HG03469 (cell line): ENCODE results near the gene TRABD.

Experiments used
- ATAC-seq: cut with Tn5 transposase; IDR thresholded peaks from one replicate; pipeline ENCODE4 v1.9.1; 2021; ENCODE audit warnings: mild to moderate bottlenecking, moderate library complexity, moderate number of reproducible peaks; ENCODE audit not compliant: unreplicated experiment

TRABD gene

DNA sequence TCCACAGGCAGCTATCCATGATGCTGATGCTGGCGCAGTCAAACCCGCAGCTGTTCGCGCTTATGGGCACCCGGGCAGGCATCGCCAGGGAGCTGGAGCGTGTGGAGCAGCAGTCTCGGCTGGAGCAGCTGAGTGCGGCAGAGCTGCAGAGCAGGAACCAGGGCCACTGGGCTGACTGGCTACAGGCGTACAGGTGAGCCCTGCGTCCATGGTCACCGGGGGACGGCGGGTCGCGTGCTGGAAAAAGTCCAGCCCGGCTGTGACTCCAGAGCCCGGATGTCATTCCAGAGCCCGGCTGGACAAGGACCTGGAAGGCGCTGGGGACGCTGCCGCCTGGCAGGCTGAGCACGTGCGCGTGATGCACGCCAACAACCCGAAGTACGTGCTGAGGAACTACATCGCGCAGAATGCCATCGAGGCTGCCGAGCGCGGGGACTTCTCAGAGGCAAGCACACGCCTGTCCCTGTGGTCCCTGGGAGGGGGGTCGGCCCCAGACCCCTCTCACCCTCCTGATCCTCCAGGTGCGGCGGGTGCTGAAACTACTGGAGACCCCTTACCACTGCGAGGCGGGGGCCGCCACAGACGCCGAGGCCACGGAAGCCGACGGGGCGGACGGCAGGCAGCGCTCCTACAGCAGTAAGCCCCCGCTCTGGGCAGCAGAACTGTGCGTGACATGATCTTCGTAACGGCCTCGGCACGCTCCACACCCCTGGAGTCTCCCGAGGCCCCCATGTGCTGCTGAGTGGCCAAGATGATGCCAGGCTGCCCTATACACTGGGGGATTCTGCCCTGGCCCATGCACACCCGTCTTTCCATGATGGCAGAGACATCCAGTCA, 31.2 kb downstream of the TRABD start:
- ATAC-seq, result no peak

GRCh38 chr22:50217543-50218152, 31.9 kb downstream of the TRABD start:
- ATAC-seq, result no peak

DNA sequence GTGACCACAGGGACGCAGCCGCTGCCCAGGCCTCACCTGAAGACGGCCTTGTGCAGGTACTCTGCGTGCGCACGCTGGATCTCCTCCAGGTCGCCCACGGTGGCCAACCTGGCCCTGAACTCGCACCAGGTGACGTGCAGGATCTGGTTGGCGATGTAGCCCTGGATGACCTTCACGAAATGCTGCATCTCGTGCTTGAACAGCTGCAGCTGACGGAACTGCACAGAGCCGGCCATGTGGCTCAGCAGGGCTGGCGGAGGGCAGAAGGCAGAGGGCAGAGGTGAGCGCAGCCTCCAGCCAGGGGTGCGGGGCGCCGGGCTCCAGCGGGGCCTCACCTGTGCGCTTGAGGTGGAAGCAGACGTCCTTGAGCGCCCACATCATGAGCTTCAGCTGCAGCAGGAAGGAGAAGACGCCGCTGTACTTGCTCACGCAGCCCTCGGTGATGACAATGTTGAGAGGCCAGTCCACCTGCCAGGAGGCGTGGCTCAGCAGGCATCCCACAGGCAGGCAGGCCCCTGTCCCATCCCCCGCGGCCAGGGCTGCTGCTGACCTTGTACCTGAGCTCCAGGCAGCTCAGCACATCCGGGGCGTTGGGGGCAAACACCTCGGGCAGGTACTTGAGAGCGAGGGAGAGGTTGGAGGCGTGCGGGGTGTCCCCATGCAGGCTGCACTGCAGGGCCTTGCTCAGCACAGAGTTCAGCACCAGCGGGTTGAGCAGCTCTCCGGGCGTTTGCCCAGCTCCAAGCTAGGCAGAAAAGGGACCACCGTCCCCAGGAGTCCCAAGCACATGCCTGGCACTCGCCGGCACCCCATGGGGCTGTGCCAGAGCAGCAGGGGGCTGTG, 32.7 kb downstream of the TRABD start:
- ATAC-seq, result no peak

DNA sequence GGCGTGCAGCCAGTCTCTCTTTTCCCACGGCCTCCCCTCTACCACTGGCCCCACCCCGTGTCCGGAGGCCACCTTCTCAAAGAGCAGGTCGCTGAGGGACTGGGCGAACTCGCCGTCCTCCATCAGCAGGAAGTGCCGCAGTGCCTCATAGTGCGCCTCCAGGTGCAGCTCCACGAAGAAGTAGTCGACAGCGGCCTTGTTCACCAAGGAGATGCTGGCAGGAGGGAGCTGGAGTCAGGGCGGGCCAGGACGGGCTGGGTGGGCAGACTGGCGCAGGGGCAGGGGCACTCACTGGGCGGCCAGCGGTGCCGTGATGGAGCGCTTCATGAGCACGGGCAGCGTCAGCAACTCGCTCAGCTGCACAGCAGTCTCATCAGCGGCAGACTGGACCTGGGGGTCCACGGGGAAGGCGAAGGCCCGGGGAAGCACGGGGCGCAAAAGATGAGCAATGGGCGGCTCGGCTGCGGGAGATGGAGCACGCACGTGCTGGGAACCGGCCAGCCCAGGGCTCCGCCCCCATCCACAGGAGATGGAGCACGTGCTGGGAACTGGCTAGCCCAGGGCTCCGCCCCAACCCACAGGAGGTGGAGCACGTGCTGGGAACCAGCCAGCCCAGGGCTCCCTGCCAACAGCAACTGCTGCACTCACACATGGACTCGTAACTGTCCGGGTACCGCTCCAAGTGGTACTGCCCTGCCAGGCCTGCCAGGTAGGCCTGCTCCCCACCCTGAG, 33.4 kb downstream of the TRABD start:
- no peak for ATAC-seq

GRCh38 chr22:50219800-50220602, 34.3 kb downstream of the TRABD start:
- no peak for ATAC-seq

DNA sequence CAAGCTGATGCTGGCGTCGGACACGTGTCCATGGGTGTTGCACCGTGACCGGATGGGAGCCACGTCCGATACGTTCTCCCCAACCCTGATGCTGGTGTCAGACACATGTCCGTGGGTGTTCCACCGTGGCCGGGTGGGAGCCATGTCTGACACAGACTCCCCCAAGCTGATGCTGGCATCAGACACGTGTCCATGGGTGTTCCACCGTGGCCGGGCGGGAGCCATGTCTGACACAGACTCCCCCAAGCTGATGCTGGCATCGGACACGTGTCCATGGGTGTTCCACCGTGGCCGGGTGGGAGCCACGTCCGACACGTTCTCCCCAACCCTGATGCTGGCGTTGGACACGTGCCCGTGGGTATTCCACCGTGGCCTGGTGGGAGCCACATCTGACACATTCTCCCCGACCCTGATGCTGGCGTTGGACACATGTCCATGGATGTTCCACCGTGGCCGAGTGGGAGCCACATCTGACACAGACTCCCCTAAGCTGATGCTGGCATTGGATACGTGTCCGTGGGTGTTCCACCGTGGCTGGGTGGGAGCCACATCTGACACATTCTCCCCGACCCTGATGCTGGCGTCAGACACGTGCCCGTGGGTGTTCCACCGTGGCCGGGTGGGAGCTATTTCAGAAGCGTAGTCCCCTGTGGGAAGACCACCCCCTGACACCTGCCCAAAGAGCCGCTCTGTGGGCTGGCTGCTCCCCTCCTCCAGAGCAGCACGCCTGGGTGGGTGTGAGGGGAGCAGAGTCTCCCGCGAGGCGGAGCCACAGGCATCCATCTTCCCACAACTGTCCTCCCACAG, 35.1 kb downstream of the TRABD start:
- no peak for ATAC-seq

GRCh38 chr22:50221410-50222300, 35.9 kb downstream of the TRABD start:
- ATAC-seq, result no peak

DNA sequence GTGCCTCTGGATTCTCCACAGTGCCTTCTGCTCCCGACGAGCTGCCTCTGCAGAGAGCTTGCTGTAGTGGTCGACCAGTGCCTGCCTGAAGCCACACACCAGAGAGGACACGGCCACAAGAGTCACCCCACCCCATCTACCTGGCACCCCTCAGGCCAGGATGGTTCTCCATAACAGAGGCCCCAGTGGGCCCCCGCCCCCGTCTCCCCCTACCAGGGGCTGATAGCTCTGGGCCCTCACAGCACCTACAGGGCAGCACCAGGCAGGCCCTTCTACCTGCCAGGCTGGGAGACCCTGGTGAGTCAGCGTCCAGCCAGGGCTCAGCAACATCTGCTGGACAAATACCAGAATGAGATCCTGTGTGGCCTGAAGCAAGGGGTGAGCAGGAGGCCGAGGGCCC, 36.8 kb downstream of the TRABD start:
- ATAC-seq, result no peak

DNA sequence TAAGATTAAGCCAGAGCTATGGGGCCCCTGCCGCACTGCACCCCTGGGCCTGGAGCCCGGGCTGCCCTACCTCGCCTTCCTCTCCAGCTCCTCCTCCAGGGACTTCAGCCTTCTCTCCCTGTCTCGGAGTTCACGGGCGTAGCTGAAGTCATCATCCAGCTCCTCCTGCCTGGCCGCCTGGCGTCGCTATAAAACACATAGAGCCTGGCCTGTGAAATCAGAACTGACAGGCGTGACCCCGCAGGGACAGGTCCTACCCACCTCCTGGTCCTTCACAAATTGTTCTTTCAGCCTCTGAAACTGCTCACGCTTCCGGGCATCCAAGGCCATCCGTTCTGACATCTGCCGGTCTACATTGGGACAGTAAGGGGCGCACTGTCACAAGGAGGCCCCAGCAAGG, 38.4 kb downstream of the TRABD start:
- no peak for ATAC-seq

DNA sequence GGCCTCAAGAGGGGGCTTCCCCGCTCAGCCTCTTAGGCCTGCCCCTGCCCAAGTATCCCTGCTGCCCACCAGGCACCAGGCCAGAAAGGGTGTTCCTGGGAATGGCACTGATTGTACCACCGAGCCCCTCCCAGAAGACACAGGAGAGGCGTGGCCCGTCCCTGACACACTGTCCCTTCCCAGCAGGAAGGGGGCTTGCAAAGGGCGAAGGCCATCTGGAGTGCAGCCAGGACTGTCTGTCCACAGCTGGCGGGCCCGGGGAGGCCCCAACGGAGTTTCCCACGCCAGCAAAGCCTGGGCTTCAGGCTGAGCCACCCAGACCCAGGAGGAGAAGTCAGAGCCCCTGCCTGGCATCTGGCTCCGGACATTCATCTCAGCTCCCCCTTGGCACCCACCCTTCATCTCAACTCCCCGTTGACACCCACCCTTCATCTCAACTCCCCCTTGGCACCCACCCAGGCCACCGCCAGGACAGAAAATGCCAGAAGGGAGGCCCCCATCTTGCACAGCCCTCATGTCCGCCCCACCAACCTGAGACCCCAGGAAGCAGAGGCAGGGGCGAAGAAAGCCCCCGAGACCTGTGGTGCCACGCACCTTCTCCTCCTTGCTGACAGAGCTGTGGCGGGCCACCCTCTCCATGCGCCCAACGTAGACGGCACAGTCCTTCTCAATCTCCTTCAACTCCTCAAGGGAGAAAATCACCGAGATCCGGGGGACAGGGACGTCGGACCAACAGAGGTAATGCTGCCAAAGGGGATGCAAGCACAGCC, 39.7 kb downstream of the TRABD start:
- ATAC-seq, result no peak

GRCh38 chr22:50226063-50226874, 40.6 kb downstream of the TRABD start:
- ATAC-seq, result no peak

DNA sequence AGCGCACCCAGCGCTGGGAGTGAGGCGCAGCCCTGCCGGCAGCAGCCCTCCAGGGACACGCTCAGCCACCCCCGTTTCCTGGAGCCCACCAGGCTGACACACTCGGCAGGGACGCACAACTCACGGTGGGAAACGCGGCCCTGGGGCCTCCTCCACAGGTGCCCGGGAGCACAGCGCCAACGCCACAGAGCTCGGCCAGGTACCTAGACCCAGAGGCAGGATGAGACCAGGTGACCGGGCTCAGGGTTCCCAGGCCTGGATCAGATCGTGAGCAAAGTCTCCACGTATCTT, 41.1 kb downstream of the TRABD start:
- ATAC-seq, result no peak

- no peak for ATAC-seq
Measured at GRCh38 chr22:50227579-50228215, 42.0 kb downstream of the TRABD start.

GRCh38 chr22:50228366-50228765, 42.7 kb downstream of the TRABD start:
- no peak for ATAC-seq

DNA sequence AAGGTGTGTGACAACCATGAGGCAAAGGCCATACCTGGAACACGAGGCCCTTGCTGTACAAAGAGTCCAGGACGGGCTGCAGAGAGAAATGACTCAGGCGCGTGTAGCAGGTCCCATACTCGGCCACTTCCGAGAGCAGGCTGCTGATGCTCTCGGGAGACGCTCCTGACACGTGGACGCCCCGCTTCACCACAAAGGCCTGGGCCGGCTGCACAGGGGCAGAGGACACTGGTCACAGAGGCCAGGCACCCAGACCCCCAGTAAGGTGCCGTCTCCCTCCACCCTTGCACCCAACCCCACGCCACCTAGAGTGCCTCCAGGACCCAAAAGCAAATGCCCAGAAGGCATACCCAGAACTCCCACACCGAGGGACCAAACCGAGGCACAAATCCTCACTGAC, 43.7 kb downstream of the TRABD start:
- no peak for ATAC-seq

DNA sequence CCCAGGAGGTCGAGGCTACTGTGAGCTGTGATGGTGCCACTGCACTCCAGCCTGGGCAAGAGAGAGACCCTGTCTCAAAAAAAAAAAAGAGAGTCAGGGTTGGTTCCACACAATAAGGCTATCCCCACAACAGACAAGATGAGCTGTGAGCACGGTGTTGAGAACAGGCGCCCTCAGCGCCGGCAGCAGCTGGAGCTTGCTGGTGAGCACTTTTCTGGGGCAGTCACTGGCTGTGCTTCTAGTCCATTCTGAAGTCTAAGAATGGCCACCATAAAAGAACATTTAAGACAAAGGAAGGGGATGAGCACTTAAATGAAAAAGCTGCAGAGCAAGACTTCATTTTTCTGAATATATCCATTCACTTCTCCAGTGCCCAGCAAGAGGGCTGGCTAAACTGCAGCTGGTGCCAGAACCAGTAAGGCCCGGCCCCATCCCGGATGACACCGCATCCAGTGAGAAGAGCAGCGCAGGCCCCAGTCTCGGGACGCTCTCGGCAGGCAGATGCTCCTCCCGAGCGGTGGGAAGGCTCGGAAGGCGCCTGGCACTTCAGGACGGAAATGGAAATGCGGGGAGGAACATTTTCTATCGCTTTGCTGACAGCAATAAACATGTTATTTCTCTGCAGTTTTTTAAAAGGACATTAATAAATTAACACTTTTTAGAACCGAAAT, 46.9 kb downstream of the TRABD start:
- ATAC-seq, result no peak
